H7 (cell line): ENCODE measurements around the gene IPO11. TPM values are rescaled to one million over a fixed set of nuclear protein-coding genes. Genes with fewer than 3 reads are reported as not detected.
"Not testable (repeated sequence)": the region's sequence is repeated elsewhere in the genome, so short reads cannot be mapped to it uniquely, and the experiment has no call there.

Experiments used
- DNase-seq: peaks from one replicate; pipeline ENCODE4 v3.0.0; 2012
- H3K27me3 ChIP-seq: 2 replicates; pipeline ENCODE4 v1.6.0; 2011; ENCODE audit warnings: mild to moderate bottlenecking, low read length; ENCODE audit not compliant: control insufficient read depth, insufficient read depth
- H3K36me3 ChIP-seq: replicated peaks from 2 replicates; pipeline ENCODE4 v1.5.1; 2011; ENCODE audit warnings: low read length; ENCODE audit not compliant: control insufficient read depth, insufficient read depth
- H3K4me3 ChIP-seq: 2 replicates; pipeline ENCODE4 v1.5.1; 2011; ENCODE audit warnings: low read depth, mild to moderate bottlenecking, control low read depth, low read length, moderate library complexity; ENCODE audit not compliant: insufficient read depth
- total RNA-seq: library from RNA; depleted of rRNA; stranded (reverse); fragments of >200 nt; shearing (Covaris generic); gene quantifications from 2 replicates; pipeline ENCODE4 v1.2.3, GENCODE V29; 2014; rRNA removed

Gene IPO11
- total RNA-seq, 1 experiment from 2014 or later: 32.9 TPM

GRCh38 chr5:62653864-62654575, 241.5 kb downstream of the IPO11 start:
- no peak overlapping the region for H3K4me3 ChIP-seq
- no peaks in the 10 kb centered on the region for H3K27me3 ChIP-seq
- no peaks in the 10 kb centered on the region for H3K36me3 ChIP-seq
- DNase-seq: no peak

DNA sequence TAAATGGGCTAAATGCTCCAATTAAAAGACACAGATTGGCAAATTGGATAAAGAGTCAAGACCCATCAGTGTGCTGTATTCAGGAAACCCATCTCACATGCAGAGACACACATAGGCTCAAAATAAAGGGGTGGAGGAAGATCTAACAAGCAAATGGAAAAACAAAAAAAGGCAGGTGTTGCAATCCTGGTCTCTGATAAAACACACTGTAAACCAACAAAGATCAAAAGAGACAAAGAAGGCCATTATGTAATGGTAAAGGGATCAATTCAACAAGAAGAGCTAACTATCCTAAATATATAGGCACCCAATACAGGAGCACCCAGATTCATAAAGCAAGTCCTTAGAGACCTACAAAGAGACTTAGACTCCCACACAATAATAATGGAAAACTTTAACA, 245.2 kb downstream of the IPO11 start:
- not testable (repeated sequence) for H3K27me3 ChIP-seq, H3K4me3 ChIP-seq, H3K36me3 ChIP-seq, DNase-seq

GRCh38 chr5:62661126-62661525, 248.6 kb downstream of the IPO11 start:
- no peaks in the 10 kb centered on the region for H3K27me3 ChIP-seq
- no peaks in the 10 kb centered on the region for H3K36me3 ChIP-seq
- DNase-seq: no peak
- H3K4me3 ChIP-seq: no peak overlapping the region

DNA sequence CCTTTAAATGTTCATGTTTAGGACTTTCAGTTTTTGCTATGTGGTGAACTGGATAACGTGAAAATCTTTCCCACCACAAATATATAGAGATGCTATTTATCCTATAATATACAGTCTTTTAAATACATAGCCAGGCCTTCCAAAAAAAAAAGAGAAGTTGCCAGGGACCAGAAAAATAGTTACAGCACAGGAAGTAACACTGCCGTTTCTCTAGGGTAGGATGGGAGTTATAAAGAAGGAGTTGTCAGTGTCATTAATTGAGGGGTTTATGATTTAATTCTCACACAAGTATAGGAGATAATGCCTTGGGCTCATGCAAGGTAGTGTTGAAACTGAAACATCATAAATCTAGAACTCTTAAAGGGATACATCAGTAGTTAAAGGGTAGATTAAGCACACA, 250.0 kb downstream of the IPO11 start:
- no peaks in the 10 kb centered on the region for H3K36me3 ChIP-seq
- H3K4me3 ChIP-seq: no peak overlapping the region
- no peaks in the 10 kb centered on the region for H3K27me3 ChIP-seq
- no peak for DNase-seq

GRCh38 chr5:62671479-62671878, 258.9 kb downstream of the IPO11 start:
- no peaks in the 10 kb centered on the region for H3K27me3 ChIP-seq
- DNase-seq: no peak
- no peak overlapping the region for H3K4me3 ChIP-seq
- H3K36me3 ChIP-seq: no peaks in the 10 kb centered on the region; the same call in 1 of the 2 replicates

DNA sequence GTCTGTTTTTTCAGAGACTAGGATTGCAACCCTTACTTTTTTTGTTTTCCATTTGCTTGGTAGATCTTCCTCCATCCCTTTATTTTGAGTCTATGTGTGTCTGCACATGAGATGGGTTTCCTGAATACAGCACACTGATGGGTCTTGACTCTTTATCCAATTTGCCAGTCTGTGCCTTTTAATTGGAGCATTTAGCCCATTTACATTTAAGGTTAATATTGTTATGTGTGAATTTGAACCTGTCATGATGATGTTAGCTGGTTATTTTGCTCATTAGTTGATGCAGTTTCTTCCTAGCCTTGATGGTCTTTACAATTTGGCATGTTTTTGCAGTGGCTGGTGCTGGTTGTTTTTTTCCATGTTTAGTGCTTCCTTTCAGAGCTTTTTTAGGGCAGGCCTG, 264.0 kb downstream of the IPO11 start:
- not testable (repeated sequence) for DNase-seq, H3K27me3 ChIP-seq, H3K36me3 ChIP-seq, H3K4me3 ChIP-seq

Other genes starting within 250 kb of the IPO11 start
- 49.6 and 68.9 TPM in 2 replicates for gene KIF2A, start 106.6 kb upstream of the IPO11 start, total RNA-seq
- gene DIMT1, start 8.9 kb upstream of the IPO11 start, total RNA-seq: 58.1 and 65.4 TPM in 2 replicates
- gene LRRC70, start 166.1 kb downstream of the IPO11 start, total RNA-seq: 0.55 and 1.7 TPM in 2 replicates